SKM-1 treated with dmso at 0.1 percent for 144 hours (cell line): ENCODE data around the gene HENMT1.

ENCODE experiments used
- DNase-seq: peaks from one replicate; lab custom pipeline; 2025; ENCODE audit not compliant: unreplicated experiment; lab: John Stamatoyannopoulos, UW

HENMT1 gene

DNA sequence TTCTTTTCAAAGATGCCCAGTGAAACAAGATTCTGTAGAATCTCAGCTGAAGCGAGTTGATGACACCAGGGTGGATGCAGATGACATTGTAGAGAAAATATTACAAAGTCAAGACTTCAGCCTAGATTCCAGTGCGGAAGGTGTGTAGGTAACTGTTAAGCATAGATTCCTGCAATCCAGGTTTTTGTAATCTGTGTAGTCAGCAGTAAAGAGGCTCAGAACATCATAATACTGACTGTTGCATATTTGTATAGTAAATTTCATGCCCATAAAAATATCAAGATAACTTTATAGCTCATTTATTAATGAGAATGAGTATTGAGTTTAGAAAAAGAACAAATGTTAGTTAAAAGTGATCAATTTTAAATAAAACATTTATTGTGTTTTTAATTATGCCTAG is 32.2 kb downstream of the HENMT1 start:
- DNase-seq = no peak

DNA sequence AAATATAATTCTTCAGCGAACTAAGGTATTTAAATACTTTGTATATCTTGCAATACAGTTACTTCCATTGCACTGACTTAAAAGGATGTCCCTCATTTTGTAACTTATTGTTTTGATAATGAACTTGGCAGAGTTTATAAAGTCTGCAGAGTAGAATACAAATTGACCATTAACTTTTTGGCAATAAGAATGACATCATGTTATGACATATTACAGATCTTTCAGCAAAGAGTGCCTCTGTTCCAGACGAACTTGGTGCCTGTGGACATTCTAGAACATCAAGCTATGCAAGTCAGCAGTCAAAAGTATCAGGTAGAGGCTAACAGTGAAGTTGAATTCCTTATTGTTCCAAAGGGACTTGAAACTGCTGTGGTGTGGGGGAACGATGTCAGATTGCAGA is 32.9 kb downstream of the HENMT1 start:
- DNase-seq = no peak

DNA sequence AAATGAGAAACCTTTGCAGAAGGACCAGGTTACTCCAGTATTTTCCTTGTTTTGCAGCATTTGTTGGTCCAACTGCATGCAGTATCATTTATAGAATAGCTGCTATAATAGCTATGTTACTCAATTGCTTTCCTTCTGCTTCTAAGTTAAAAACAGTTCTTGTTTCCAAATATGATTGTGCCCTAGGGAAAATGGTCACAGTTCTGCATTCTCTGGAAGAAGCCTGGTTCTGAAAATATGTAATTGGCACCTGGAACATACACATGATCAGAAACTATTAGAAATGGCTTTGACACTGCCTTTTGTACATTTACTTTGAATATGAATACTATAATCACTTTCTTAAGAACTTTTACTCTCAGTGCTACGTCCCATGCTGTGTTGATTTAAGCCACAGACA is 33.6 kb downstream of the HENMT1 start:
- no peak for DNase-seq

DNA sequence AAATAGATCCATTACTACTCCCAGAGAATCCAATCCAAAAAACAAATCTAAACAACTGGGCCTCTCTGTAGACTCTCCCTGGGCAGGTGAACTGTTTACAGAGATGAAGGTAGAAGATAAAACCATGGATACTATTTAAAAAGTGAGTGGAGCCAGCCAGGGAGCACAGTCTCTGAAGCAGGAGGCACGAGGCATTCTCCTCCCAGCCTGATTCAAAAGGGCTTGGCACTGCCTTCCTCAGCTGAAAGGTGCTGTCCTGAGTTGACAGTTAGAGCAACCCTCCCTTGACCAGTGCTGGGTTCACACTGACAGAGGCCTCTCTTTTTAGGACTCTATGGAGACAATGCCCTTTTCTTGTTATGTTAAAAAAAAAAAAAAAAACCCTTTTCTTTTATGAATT is 36.8 kb downstream of the HENMT1 start:
- no peak for DNase-seq

DNA sequence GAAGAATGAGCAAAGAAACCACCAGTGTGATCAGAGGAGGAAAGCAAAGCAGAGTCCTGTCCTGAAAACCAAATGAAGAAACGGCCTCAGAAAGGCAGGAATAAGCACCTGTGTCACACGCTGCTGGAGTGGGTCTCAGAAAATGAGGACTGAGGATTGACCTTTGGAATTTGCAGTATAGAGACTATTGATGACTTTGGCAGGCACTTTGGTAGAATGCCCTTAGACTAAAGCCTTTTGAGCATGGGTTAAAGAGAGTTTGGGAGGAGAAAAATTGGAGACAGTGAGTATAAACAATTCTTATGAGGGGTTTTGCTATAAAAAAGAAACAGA is 43.2 kb downstream of the HENMT1 start:
- no peak for DNase-seq

DNA sequence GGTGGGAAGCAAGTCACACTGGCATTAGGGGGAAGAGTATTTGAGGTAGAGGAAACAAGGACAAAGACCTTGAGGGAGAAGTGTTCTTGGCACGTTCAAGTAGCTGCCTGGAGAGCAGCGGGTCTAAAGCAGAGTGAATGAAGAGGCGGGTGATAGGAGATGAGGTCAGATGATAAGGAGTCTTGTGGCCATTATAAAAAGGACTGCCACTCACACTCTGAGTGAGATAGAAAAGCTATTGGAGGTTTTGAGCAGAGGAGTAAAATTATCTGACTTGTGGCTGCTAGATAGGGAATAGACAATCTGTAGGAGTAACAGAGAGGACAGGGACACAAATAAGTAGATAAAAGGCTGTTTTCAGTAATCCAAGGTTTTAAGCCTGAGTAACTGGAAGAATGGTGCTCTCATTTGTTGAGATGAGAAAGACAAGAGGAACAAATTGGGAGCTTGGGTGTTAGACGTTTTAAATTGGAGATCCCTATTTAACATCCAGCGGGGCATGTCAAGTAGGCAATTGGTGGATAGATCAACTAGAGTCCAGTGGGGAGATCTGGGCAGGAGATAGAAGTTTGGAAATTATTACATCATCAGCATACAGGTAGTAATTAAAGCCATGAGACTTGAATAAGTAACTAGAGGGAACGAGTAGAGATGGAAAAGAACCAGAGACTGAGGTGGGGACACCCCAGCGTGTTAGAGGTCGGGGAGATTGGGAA is 43.7 kb downstream of the HENMT1 start:
- no peak for DNase-seq

DNA sequence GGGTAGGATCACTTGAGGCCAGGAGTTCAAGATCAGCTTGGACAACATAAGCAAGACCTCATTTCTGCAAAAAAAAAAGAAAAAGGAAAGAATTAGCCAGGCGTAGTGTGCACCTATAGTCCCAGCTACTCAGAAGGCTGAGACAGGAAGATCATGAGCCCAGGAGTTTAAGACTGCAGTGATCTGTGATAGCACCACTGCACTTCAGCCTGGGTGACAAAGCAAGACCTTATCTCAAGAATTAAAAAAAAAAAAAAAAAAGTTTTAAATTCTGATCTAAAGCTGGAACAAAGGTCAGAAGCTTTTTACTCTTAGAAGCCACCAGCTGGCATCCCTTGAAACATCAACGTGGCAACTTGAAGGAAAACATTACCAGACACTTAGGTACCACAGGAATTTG is 45.3 kb downstream of the HENMT1 start:
- no peak for DNase-seq

DNA sequence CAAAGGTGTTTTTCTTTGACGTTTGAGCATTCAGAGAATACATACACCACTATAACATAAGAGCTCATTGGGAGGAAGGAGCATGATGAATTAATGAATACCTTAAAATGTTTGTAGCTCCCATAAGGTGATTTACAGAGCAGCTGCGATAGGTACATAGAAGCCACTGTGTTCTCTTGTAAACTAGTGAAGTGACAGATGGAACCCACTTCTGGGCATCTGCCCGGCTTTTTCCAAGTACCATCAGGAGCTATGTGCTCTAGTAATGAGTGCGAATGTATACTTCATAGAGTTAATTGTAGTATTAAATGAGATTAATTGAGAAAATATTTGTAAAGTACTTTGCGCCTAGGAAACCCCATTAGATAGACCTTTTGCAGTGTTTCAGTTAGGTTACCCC is 48.4 kb downstream of the HENMT1 start:
- no peak for DNase-seq

DNA sequence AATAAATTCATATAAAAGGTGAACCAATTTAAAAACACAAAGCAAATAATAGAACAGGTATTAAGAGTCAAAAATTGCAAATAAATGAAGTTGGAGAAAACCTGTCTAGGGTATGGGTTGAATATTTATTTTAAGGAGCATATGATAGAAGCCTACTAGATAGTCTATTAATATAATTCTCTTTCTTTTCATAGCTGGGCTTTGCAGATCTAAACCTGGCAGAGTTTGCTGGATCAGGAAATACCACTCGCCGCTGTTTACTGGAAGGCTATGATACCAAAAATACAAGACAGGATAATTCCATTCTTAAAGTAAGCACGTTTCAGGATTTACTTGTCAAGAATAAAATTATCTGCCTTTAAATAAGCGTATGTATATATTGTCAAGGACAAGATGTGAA is 48.9 kb downstream of the HENMT1 start:
- DNase-seq = no peak

DNA sequence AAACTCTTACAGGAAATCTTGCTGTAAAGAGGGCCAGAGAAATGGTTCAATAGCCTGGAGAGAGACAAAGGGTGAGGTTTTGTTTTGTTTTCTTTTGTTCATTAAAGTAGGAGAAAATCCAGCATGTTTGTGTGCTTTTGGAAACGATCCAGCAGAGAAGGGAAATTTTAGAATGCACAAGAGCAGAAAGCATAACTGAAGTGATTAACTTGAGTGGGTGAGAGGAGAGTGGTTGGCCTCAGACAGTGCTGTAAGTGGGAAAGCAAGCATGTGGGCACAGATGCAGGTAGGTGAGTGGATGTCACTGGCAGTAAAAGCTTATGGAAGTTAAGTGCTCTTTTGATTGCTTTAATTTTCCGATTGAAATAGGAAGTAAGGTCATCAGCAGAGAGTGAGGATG is 50.8 kb downstream of the HENMT1 start:
- DNase-seq = no peak

DNA sequence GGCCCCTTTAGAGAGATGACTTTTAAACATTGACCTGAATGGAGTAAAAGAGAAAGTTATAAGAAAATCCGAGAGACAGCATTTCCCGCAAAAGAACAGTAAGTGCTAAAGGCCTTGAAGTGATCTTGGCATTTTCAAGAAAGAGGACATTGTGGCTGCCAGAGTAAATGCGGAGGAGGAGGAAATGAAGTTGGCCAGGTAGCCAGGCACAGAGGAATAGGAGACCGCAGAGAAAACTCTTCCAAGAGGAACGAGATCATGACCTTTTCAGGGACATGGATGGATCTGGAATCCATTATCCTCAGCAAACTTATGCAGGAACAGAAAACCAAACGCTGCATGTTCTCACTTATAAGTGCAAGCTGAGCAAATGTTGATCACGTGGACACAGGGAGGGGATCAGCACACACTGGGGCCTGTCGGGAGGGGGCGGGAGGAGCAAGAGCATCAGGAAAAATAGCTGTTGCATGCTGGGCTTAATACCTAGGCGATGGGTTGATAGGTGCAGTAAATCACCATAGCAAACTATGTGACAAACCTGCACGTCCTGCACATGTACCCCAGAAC is 51.3 kb downstream of the HENMT1 start:
- no peak for DNase-seq

DNA sequence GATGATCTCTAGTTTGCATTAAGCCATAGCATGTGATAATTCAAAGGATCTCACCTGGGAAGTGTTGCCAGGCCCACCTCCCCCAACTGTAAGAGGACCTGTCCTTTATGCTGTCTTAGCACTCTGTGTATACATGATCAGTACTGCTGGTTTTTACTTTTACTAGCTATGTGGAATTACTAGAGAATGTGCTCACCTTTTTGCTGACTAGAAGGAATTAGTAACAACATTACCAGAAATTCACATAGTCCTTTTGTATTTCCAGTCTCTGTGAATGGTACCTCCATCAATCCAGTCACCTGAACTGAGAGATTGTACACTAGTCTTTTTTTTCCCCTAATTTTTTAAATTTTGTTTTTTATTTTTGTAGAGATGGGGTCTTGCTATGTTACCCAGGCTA is 54.4 kb downstream of the HENMT1 start:
- DNase-seq = no peak

DNA sequence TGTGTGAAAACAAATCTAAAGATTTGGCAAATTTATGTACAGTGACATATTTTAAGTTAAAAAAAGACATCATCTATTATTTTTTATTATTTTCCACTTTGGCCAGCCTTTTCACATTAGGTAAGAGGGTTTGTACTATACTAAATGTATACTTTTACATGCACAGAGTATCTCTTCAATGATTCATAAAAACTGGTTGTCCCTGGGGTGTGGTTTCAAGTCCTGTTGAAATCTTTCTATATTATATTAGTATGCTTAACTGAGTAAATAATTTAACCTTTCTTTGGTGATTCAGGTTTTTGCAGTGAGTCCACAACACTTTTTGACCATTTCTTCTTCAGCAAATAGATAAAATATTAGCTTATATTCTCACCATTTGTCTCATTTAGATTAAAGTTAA is 55.3 kb downstream of the HENMT1 start:
- DNase-seq = no peak

DNA sequence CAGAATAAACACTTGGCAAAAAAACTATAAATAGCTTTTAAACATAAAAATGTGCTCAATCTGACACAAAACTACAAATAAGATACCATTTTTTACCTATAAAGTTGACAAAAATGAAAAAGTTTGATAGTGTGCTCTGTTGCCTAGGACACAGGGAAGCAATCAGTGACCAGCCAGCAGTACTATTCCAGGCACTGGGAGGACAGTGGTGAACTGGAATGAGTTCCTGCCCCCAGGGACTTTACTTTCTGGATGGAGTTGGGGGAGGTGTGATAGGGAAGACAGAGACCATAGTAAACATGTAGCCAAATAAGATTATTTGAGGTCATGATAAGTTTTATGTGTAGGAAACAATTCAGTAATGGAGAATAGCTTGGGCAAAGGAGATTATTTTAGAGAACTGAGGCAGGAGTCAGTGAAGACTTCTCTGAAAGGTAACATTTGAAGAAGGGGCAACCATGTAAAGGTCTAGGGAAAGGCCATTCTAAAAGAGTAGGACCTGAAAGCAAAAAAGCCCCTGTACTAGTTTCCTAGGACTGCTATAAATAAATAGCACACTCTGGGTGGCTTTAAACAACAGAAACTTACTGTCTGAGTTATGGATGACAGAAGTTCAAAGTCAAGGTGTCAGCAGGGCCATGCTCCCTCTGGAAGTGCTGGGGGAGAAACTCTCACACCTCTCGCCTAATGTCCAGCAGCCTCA is 59.0 kb downstream of the HENMT1 start:
- DNase-seq = no peak

DNA sequence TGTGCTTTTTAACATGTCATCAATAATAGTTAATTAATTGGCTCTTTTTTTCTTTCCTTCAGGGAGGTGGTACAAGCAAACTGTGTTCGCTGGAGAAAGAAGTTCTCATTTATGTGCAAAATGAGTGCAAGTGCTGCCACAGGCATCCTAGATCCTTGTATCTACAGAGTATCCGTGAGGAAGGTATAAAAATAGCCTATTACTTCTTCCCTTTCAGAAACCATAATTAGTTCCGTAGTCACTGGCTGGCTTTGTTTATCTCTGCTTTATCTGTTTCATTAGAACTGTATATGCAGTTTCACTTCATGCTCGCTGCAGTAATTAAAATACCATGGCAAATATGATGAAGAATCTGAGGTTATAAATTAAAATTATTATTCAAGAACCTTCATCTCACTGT is 60.4 kb downstream of the HENMT1 start:
- DNase-seq = no peak

DNA sequence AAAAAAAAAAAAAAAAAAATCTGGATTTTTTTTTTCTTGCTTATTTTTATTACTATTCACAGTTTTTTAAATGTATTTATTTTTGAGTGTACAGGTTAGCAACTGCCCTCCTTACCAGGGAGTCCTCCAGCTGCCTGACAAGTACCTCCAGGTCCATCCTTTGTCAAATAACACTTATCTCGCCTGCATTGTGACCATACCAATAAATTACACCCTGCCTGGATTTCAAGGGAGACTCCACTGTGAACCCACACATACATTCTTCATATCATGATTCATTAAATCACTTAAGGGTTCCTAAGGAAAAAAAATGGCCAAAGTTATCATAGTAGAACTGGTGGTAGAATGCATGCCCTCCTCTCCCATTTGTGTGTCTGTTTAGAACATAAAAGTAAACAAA is 62.6 kb downstream of the HENMT1 start:
- DNase-seq = no peak
